KOPT-K1 (cell line): ENCODE measurements around the gene CD2BP2.

Experiments
- H3K27ac ChIP-seq: fragments of 200-600 bp; sonication (generic); 2 replicates; pipeline ENCODE4 v1.5.1; 2016; ENCODE audit warnings: antibody characterized with exemption, mild to moderate bottlenecking, low read depth, low read length; ENCODE audit not compliant: poor library complexity, severe bottlenecking
- H3K36me3 ChIP-seq: fragments of 200-600 bp; sonication (generic); 2 replicates; pipeline ENCODE4 v1.5.1; 2017; ENCODE audit warnings: antibody characterized with exemption, mild to moderate bottlenecking, low read length, moderate library complexity; ENCODE audit not compliant: insufficient read depth
- H3K9me3 ChIP-seq: fragments of 200-600 bp; sonication (generic); 2 replicates; pipeline ENCODE4 v1.5.1; 2017; ENCODE audit warnings: antibody characterized with exemption, low read length, mild to moderate bottlenecking; ENCODE audit not compliant: insufficient read depth, poor library complexity, severe bottlenecking

Gene CD2BP2

DNA sequence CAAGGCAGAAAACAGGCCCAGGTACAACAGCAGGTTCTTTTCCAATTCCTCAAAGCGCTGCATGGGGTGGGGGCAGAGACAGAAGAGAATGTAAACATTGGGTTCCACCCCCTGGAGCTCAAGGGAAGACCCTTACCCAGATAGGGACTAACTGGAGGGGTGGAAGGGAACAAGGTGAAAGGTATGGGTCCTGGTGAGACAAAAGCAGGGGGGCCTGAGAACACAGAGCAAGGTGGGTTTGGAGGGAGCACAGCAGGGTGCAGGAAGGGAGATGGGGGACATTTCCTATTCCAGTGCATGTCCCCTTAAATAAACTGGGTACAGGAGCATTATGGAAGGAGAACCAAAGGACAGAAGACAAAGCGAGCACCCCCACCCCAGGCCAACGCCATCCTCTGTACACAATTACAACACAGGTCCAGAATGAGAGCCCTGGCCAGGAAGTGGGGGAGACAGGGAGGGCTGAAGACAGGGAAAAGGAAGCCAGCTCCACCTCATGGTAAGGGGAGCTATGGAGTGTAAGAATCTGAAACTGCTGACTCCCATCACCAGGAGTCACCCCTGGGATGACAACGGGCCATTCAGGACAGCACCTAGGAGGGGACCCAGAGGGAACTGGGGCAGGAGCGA lies 2.1 kb upstream of the CD2BP2 start:
- no peak overlapping the region for H3K27ac ChIP-seq
- no peaks in the 10 kb centered on the region for H3K9me3 ChIP-seq
- peaks cover 73% of the 10 kb centered on the region for H3K36me3 ChIP-seq

DNA sequence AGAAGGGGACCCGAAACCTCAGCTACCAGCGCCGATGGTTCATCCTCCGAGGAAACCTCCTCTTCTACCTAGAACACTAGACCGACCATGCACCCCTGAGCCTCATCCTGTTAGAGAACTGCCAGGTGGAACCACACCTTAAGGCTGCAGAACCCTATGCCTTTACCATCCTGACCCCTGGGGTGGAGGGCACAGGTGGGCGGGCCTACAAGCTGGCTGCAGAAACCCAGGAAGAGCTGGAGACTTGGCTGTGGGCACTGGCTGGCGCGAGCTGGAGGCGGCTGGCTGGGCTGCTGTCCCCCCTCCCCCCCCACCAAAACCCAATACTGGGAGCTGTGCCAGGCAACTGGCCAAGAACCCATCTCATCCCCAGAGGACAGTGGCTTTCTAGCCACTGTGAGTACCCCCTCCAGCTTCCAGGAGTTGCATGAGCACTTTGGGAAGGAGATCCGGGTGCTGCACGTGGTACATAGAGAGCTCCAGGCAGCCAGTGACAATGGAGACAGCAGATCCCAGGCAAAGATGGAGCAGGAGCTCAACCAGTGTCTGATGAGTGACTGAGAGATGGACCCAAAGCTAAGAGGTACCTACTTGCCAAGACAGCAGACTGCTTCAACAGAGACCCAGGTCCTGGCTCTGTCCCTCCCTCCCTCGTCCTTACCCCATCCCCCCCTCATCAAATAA lies 1.4 kb upstream of the CD2BP2 start:
- H3K36me3 ChIP-seq = peaks cover 77% of the 10 kb centered on the region
- no peaks in the 10 kb centered on the region for H3K9me3 ChIP-seq
- peak overlapping the region; percentile 74 for H3K27ac ChIP-seq

DNA sequence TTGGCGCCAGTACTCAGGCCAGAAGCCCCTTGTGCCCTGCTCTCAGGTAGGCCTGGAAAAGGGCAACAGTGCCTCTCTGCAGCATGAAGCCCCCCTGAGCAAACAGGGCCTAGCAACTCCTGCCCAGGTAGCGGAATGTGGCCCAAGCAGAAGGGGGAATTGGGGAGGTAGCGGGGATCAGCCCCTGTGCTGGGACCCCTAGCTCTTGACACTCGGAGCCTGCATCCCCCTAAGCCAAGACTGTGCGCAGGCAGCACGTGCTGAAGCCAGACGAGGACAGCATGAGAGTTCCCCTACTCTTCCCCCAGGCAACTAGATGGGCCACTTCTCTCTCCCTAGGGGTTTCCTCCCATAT lies 823 bp upstream of the CD2BP2 start:
- Histone ChIP-seq H3K27ac (peak overlapping the region; percentile 74), H3K36me3 (peaks cover 77% of the 10 kb centered on the region), H3K9me3 (no peaks in the 10 kb centered on the region)

DNA sequence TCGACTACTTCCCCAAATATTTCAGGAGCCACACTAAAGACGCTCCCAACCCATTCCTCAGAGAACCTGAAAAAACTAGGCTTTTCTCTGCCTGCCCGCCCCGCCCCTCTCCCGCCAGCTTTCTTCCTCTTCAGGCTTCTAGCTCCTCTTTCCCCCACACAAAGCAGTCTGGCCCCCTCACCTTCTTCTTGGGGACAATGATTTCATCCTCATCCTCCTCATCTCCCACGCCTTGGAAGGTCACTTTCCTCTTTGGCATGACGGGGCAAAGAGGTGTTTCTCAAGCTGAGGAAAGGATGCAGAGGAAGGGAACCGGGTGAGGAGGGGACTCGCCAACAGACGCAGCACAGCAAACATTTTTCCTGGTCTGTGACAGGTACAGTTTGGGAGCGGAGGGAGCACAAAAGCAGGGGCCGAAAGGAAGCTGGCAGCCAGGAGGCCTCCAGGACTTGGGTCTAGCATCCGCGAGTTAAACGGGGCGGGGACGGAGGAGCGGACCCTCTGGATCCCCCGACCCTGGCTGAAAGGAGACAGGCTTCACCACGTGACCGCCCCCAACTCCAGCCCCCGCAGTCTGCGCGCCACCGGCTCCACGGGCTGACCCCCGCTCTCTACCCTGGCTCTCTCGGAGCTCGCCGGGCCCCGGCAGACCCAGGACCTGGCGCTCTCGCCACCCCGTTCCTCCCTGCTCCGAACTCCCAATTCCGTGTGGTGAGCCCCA lies 525 bp downstream of the CD2BP2 start:
- Histone ChIP-seq H3K36me3 (peaks cover 77% of the 10 kb centered on the region), H3K27ac (peak overlapping the region; percentile 74)

DNA sequence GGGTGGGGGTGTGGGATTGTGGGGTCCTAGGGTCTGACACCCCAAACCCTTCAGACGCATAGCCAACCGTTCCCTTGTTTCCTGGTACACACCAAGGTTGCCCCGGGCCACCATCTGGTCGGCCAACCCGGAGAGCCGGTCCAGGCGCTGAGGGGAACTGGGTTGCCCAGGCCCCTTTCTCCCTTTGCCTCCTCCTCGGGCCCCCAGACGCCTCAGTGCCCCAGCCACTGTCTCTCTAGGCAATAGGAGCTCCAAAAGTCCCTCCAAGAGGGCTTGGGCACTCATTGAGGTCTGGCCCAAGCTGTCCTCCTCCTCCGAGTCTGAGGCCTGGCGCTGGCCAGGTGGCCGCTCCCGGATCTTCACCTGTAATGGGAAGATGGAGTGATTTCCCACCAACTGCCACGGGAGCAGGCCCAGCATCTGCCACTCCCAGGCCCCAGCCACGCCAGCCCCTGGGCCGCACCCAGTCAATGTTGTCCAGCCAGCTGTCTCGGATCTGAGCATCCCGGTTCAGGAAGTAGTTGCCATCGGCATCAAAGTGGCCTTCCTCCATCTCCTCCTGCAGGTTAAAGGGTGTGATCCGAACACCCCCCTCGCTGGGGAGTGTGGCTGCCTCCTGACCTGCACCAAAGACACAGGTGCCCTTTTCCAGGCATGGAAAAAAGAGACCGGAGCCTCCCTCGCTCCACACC lies 1.5 kb downstream of the CD2BP2 start:
- Histone ChIP-seq H3K36me3 (peaks cover 74% of the 10 kb centered on the region), H3K27ac (peak overlapping the region; percentile 74), H3K9me3 (no peaks in the 10 kb centered on the region)

More for the DNA sequence above, 525 bp downstream of the CD2BP2 start:
- no peaks in the 10 kb centered on the region for H3K9me3 ChIP-seq

DNA sequence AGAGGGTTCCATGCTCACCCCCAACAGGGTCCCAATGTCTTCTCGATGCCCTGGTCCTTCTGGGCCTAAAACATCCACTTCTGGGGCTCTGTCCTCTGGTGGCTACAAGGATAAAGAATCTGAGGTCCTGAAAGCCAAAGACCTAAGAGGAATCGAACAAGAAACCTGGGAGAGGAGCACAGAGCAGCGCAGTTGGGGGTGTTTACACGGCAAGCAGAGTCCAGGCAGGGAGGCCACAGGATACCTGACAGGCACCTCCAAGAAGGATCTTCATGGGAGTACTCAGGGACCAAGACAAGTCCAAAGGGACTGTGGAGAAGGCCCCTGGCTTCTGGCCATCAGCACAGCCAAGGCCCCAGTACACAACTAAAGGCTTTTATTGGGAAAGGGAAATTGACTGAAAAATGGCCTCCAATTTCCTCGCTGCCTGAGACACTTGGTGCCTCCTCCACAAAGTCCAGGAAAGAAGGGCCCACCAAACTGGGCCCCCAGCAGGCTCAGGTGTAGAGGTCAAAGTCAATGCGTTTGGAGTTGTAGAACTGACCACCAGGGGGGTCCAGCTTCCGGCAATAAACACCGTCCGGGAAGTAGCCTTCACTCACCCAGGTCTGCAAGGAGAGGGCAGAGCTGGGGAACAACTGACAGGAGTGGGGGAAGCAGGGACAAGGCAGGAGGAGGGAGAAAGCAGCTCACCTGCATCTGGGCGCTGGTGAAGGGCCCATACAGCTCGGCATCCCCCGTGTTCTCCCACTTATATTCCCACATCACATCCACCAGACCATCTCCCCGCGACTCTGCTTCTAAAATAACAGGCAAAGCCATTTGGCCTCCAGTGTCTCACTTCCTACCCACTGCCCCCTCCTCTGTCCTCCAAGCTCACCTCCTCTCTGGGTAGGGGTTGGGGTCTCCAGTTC lies 2.4 kb downstream of the CD2BP2 start:
- no peak overlapping the region for H3K27ac ChIP-seq

DNA sequence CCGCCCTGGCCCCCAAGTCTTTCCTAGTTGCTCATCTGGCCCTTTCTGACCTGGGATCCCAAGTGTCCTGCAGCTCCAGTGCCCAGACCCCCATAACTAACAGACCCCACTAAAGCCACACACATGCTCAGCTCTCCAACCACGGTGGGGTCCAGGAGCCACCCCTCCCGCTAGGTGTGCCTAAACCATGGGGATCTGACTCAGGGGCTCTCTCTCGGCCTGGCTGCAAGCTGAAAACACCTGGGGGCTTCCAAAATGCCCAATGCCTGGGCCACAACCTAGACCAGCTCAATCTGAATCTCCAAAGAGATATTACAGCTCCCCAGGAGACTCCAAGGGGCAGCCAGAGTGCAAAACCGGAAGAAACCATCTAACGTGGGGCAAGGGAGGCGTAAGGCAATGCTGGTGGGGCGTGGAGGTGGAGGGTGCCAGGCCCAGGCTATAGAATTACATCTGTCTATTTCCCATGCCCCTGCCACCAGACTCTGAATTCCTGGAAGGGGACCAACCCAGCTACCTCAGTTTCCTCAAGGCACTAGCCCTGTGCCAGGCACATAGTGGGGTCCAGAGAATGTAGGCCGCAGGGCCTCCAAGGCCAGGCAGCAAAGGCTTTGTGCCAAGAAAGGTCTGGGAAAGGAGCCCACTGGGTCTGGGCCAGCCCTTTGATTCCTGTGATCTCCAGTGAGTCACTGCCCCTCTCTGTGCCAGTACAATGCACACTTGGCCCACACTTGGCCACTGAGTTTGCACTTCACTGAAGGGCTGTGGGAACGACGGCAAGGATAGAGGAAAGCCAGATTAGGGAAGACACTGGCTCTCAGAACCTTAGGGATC lies 3.3 kb downstream of the CD2BP2 start:
- Histone ChIP-seq H3K27ac (no peak overlapping the region), H3K9me3 (no peaks in the 10 kb centered on the region), H3K36me3 (peaks cover 56% of the 10 kb centered on the region)

More for the DNA sequence above, 2.4 kb downstream of the CD2BP2 start:
- H3K36me3 ChIP-seq = peaks cover 66% of the 10 kb centered on the region
- no peaks in the 10 kb centered on the region for H3K9me3 ChIP-seq

DNA sequence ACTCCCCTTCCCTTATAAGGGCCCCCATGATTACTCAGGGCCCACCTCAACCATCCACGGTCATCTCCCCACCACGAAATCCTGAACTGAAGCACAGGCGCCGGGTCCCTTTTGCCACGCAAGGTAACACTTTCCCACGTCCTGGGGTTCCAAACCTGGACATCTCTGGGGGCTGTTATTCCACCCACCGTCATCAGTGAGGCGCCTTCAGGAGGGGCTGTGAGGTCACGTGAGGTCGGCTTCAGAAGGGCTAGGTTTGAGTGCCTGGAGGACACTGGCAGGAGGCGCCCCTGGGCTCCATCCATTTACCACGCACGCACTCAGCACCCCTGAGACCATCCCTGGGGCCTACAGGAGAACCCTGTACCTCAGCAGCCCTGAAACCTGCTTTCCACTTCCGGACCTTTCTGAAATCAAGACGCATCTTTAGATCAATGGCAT lies 4.1 kb downstream of the CD2BP2 start:
- H3K9me3 ChIP-seq = no peaks in the 10 kb centered on the region
- peaks cover 52% of the 10 kb centered on the region for H3K36me3 ChIP-seq
- no peak overlapping the region for H3K27ac ChIP-seq

DNA sequence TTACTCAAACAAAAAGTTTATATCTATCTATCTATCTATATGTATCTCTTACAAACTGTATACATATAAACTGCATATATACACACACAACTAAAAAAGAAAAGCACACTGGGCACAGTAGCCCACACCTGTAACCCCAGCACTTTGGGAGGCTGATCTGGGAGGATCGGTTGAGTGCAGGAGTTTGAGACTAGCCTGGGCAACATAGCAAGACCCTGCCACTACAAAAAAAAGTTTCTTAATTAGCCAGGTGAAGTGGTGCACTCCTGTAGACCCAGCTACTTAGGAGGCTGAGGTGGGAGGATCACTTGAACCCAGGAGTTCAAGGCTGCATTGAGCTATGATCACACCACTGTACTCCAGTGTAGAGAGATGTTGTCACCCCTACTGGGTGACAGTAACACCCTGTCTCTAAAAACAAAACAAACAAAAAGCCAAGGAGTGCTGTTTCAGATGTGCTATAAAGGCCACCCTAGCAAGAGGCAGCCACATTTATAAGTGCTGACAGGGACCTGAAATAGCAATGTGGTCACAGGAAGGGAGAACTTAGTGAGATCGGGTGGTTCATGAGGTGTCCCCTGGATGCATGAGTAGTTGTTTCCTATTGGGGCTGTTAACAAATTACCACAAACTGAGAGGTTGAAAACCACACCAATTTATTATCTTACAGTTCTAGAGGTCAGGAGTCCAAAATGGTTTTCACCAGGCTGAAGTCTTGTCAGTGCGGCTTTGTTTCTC lies 4.8 kb downstream of the CD2BP2 start:
- no peaks in the 10 kb centered on the region for H3K9me3 ChIP-seq
- H3K27ac ChIP-seq = no peak overlapping the region
- H3K36me3 ChIP-seq = peaks cover 52% of the 10 kb centered on the region

DNA sequence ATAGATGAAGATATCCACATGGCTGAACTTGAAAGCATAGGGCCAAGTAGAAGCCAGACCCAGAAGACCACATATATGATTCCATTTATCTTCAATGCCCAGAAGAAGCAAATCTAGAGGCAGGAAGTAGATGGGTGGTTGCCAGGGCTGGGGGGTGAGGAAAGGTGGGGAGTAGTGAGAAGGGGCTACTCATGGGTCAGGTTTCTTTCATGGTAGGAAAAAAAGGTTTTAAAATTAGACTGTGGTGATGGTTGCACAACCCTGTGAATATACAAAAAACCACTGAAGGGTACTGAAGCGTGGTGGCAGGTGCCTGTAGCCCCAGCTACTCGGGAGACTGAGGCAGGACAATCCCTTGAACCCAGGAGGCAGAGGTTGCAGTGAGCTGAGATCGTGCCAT lies 5.4 kb downstream of the CD2BP2 start:
- H3K27ac ChIP-seq = no peak overlapping the region
- H3K36me3 ChIP-seq = peaks cover 52% of the 10 kb centered on the region

DNA sequence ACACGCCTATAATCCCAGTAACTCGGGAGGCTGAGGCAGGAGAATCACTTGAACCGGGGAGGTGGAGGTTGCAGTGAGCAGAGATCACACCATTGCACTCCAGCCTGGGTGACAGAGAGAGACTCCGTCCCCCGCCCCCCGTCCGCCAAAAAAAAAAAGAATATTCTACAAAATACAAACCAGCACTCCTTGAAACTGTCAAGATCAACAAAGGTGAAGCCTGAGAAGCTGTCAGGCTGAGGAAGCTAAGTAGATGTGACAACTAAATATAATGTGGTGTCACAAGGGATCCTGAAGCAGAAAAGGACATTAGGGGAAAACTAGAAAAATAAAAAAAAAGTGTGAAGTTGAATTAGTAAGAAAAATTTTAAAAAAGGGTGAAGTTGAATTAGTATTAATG lies 6.2 kb downstream of the CD2BP2 start:
- Histone ChIP-seq H3K27ac (no peak overlapping the region), H3K36me3 (peaks cover 51% of the 10 kb centered on the region), H3K9me3 (no peaks in the 10 kb centered on the region)

More for the DNA sequence above, 5.4 kb downstream of the CD2BP2 start:
- H3K9me3 ChIP-seq = no peaks in the 10 kb centered on the region

DNA sequence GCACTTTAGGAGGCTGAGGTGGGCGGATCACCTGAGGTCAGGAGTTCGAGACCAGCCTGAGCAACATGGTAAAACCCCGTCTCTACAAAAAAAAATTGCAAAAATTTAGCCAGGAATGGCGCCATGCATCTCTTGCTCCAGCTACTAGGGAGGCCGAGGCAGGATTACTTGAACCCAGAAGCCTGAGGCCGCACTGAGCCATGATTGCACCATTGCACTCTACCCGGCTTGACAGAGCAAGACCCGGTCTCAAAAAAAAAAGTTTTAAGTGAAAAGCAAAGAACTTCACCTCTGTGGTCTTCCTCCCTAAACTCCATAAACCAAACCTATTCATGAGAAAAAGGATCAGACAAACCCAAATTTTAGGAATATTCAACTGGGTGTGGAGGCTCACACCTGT lies 7.0 kb downstream of the CD2BP2 start:
- H3K9me3 ChIP-seq = no peaks in the 10 kb centered on the region
- no peak overlapping the region for H3K27ac ChIP-seq
- H3K36me3 ChIP-seq = peaks cover 43% of the 10 kb centered on the region

DNA sequence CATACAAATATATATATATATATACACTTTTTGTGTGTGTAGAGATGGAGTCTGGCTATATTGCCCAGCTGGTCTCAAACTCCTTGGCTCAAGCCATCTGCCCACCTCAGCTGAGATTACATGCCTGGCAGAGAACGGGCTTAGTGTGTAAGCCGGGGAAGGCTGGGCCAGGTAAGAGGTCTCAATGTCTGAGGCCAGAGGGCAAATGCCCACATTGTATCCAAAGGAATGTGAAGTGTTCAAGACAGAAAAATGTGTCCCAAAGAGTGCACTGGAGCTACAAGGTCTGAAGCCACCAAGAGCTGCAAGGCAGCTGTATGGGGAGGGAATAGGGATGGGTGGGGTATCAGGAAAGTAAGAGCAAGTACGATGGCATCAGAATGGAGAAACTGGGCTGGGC lies 8.8 kb downstream of the CD2BP2 start:
- Histone ChIP-seq H3K9me3 (no peaks in the 10 kb centered on the region), H3K27ac (no peak overlapping the region), H3K36me3 (peaks cover 24% of the 10 kb centered on the region)
